GM21723 (cell line): ENCODE data around the gene ITGB8.

Experiments used
- ATAC-seq: cut with Tn5 transposase; IDR thresholded peaks from one replicate; pipeline ENCODE4 v1.9.1; 2021; ENCODE audit warnings: mild to moderate bottlenecking, moderate library complexity; ENCODE audit not compliant: unreplicated experiment

The ITGB8 gene

DNA sequence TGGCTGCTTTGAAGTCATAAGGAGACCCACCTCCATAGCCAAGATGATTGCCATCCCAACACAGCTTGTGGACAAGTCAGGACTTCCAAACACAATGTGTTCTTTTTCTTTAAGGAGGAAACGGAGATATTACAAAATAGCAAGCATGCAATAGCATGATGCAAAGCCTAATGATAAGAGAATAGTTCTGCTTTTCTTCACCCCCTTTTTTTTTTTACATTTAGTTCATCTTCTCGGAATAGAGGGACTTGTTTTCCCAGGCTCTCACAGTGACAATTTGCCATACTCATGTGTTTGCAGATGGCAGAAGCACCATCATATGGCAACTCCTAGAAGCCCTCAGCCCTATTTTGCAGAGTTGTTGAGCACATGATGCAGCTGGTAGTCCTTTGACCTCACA, 119.8 kb downstream of the ITGB8 start:
- ATAC-seq = no peak

GRCh38 chr7:20454202-20454601, 123.5 kb downstream of the ITGB8 start:
- ATAC-seq = no peak

GRCh38 chr7:20456701-20457100, 126.0 kb downstream of the ITGB8 start:
- ATAC-seq = no peak

- no peak for ATAC-seq
These were observed 127.8 kb downstream of the ITGB8 start for GRCh38 chr7:20458521-20458920.

- ATAC-seq = no peak
These were observed 128.7 kb downstream of the ITGB8 start for GRCh38 chr7:20459419-20459818.

GRCh38 chr7:20464891-20465290, 134.2 kb downstream of the ITGB8 start:
- no peak for ATAC-seq
